Measurements from ENCODE around the gene PUSL1. TPM values are rescaled to one million over a fixed set of nuclear protein-coding genes. Genes with fewer than 3 reads are reported as not detected.

Gene PUSL1
- total and polyA plus RNA-seq, 2 of the 4 experiments (the other 2 are of a cell fraction), result 10.9 to 33.0 TPM

- Histone ChIP-seq H2AFZ (replicated peaks; ENCODE audit: low read length, poor library complexity) (no peak overlapping the region), H2AK5ac (ENCODE audit: low read depth, low read length) (peak overlapping the region; percentile 36; the same call in 1 of the 2 replicates), H2BK20ac (ENCODE audit: low read depth, low read length) (no peak overlapping the region), H3K9ac (ENCODE audit: low read depth, low read length) (no peak overlapping the region), H4K20me1 (ENCODE audit: insufficient read depth, low read length) (no peaks in the 10 kb centered on the region; the same call in 1 of the 2 replicates), H3K79me1 (ENCODE audit: low read depth in 1 of 2, low read length in 2 of 2) (no peaks in the 10 kb centered on the region), H3K4me2 (ENCODE audit: low read depth, low read length) (no peak overlapping the region), H4K5ac (ENCODE audit: low read depth, low read length) (no peak overlapping the region), H3K23ac (ENCODE audit: low read depth, low read length) (no peak overlapping the region), H4K91ac (ENCODE audit: insufficient read depth, low read depth, low read length) (peak overlapping the region; percentile 26; the same call in 1 of the 2 replicates), H3K27me3 (ENCODE audit: control insufficient read depth, insufficient read depth, low read length) (no peaks in the 10 kb centered on the region), H3K27ac (ENCODE audit: insufficient read depth, low read length) (no peak overlapping the region), H2BK120ac (ENCODE audit: low read depth, low read length) (no peak overlapping the region), H3K4ac (ENCODE audit: low read depth, low read length) (no peak overlapping the region), H3K14ac (replicated peaks; ENCODE audit: low read depth, low read length) (no peak overlapping the region), H3K9me3 (ENCODE audit: control insufficient read depth, insufficient read depth, low read length) (no peaks in the 10 kb centered on the region), H4K8ac (ENCODE audit: low read depth in 2 of 2, low read length in 2 of 2) (no peak overlapping the region), H3K4me3 (ENCODE audit: insufficient read depth, low read depth, low read length) (no peak overlapping the region), H2AK9ac (replicated peaks; ENCODE audit: low read depth, low read length, poor library complexity) (peak overlapping the region; percentile 82), H3K9me1 (ENCODE audit: insufficient read depth, low read length) (peaks cover 4% of the 10 kb centered on the region; the same call in 1 of the 2 replicates), H3K56ac (ENCODE audit: extremely low read depth, insufficient read depth, low read length) (no peak overlapping the region), H2BK15ac (ENCODE audit: low read depth, low read length) (no peak overlapping the region), H3K36me3 (ENCODE audit: control insufficient read depth, insufficient read depth, low read length) (no peaks in the 10 kb centered on the region), H2BK5ac (ENCODE audit: low read depth, low read length, poor library complexity, severe bottlenecking) (no peak overlapping the region), H3K4me1 (ENCODE audit: control insufficient read depth, insufficient read depth, low read length) (peaks cover 6% of the 10 kb centered on the region; the same call in 1 of the 2 replicates), H3K18ac (ENCODE audit: low read depth, low read length) (no peak overlapping the region)
- 100% methylated on average over 6 of the region's 14 CpGs; no CpG with 5 or more reads in 1 of the 2 experiments for WGBS, 2 experiments (ENCODE audit: extremely low coverage in 2 of 2, insufficient read length in 1 of 2)
- no TSS peak for BruUV-seq (replicated peaks)
- in situ Hi-C loops (cut with MboI; ENCODE audit: low sequenced_read_pairs), result no loop called here
- ATAC-seq (ENCODE audit: low read depth), result no peak
- peak; percentile 55 for DNase-seq
- intact Hi-C loops (cut with micrococcal nuclease), result no loop called here
- ChIA-PET POLR2A (ENCODE audit: unreplicated experiment) (interaction anchor here (0.6 kb wide), 1 partner anchor 32 kb away, joined by 8 read pairs; no protein-coding TSS in a partner anchor), CTCF (no interaction called here)
- TF ChIP-seq RCOR1 (IDR thresholded peaks at IDR 0.05; ENCODE audit: insufficient replicate concordance, low read length) (no peak), MAZ (IDR thresholded peaks at IDR 0.05; ENCODE audit: borderline replicate concordance, low read depth, low read length) (no peak)
- dilution Hi-C loops (cut with HindIII; ENCODE audit: low sequenced_read_pairs, unreplicated experiment), result no loop called here
These were observed 25.4 kb upstream of the PUSL1 start for GRCh38 chr1:1282998-1283397.
